ENCODE measurements around the gene ALKBH5.

ALKBH5 gene

GRCh38 chr17:18172531-18173278 is 10.9 kb upstream of the ALKBH5 start:
- no peak for DNase-seq (ENCODE audit: low read depth, low spot score)
- no peak overlapping the region for H3K4me3 ChIP-seq (ENCODE audit: low read depth, low read length)
- POLR2A ChIA-PET, result interaction anchor here (1.0 kb wide), 1 partner anchor 10 kb away, joined by 3 read pairs; the partner anchor contains the start of gene ALKBH5
- TF ChIP-seq CTCF (IDR thresholded peaks at IDR 0.05; ENCODE audit: insufficient read depth, low read length, missing control alignments), result no peak
- CTCF ChIA-PET, result interaction anchor here (0.7 to 1.0 kb wide), 2 partner anchors 10 to 19 kb away, joined by 3 read pairs; no protein-coding TSS in a partner anchor

- H3K4me3 ChIP-seq (ENCODE audit: low read depth, low read length), result no peak overlapping the region
- CTCF ChIA-PET, result no interaction called here
- no peak for DNase-seq (ENCODE audit: low read depth, low spot score)
- POLR2A ChIA-PET, result no interaction called here
- no peak for TF ChIP-seq CTCF (IDR thresholded peaks at IDR 0.05; ENCODE audit: insufficient read depth, low read length, missing control alignments)
Observed at GRCh38 chr17:18173740-18174139, 9.9 kb upstream of the ALKBH5 start.

GRCh38 chr17:18176176-18176575 is 7.5 kb upstream of the ALKBH5 start:
- DNase-seq (ENCODE audit: low read depth, low spot score), result no peak
- POLR2A ChIA-PET, result no interaction called here
- TF ChIP-seq CTCF (IDR thresholded peaks at IDR 0.05; ENCODE audit: insufficient read depth, low read length, missing control alignments), result no peak
- no peak overlapping the region for H3K4me3 ChIP-seq (ENCODE audit: low read depth, low read length)
- CTCF ChIA-PET, result interaction anchor here (2.9 kb wide), 1 partner anchor 35 kb away, joined by 12 read pairs; no protein-coding TSS in a partner anchor

GRCh38 chr17:18177133-18177532 is 6.5 kb upstream of the ALKBH5 start:
- CTCF ChIA-PET, result interaction anchor here (2.9 kb wide), 1 partner anchor 36 kb away, joined by 12 read pairs; no protein-coding TSS in a partner anchor
- TF ChIP-seq CTCF (IDR thresholded peaks at IDR 0.05; ENCODE audit: insufficient read depth, low read length, missing control alignments), result no peak
- POLR2A ChIA-PET, result no interaction called here
- no peak for DNase-seq (ENCODE audit: low read depth, low spot score)
- H3K4me3 ChIP-seq (ENCODE audit: low read depth, low read length), result no peak overlapping the region

- H3K4me3 ChIP-seq (ENCODE audit: low read depth, low read length), result no peak overlapping the region
- DNase-seq (ENCODE audit: low read depth, low spot score), result no peak
- TF ChIP-seq CTCF (IDR thresholded peaks at IDR 0.05; ENCODE audit: insufficient read depth, low read length, missing control alignments), result no peak
- ChIA-PET POLR2A (no interaction called here), CTCF (interaction anchor here (2.9 kb wide), 1 partner anchor 36 kb away, joined by 12 read pairs; no protein-coding TSS in a partner anchor)
Observed at GRCh38 chr17:18177722-18178121, 5.9 kb upstream of the ALKBH5 start.

- POLR2A ChIA-PET, result no interaction called here
- TF ChIP-seq CTCF (IDR thresholded peaks at IDR 0.05; ENCODE audit: insufficient read depth, low read length, missing control alignments), result no peak
- DNase-seq (ENCODE audit: low read depth, low spot score), result no peak
- no peak overlapping the region for H3K4me3 ChIP-seq (ENCODE audit: low read depth, low read length)
- CTCF ChIA-PET, result no interaction called here
Observed at GRCh38 chr17:18179196-18179595, 4.4 kb upstream of the ALKBH5 start.

All from AG04449 (cell line).